HFF-Myc (cell line): ENCODE results near the gene NEK3.
"Not testable (repeated sequence)": the region's sequence is repeated elsewhere in the genome, so short reads cannot be mapped to it uniquely, and the experiment has no call there.

Source experiments
- DNase-seq: peaks from one replicate; pipeline ENCODE4 v3.0.0-alpha.2; 2011; ENCODE audit warnings: low read depth; ENCODE audit errors: extremely low read depth
- H3K4me3 ChIP-seq: replicated peaks from 2 replicates; pipeline ENCODE4 v1.5.1; 2011; ENCODE audit warnings: low read depth, mild to moderate bottlenecking, control low read depth, low read length
- TF ChIP-seq, protein P1 (sequence below): IDR thresholded peaks from 2 replicates; pipeline ENCODE4 v1.5.1; 2012; ENCODE audit warnings: mild to moderate bottlenecking, low read depth, low read length, control low read depth; ENCODE audit errors: missing control alignments

The NEK3 gene

DNA sequence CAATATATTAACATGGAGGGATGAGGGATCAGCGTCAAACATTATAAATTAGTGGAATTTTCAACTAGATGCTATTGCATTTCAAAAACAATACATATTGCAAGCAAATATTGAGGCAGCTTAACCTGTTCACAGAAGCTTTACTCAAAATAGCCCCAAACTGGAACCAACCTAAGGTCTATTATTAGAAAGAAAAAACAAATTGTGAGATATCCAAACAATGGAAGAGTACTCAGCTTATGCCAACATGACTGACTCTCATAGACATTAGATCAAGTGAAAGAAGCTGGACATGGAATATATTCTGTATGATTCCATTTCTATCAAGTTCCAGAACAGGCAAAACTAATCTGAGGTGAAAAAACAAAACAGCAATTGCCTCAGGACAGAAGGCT lies 27.6 kb upstream of the NEK3 start:
- TF ChIP-seq, protein P1, sequence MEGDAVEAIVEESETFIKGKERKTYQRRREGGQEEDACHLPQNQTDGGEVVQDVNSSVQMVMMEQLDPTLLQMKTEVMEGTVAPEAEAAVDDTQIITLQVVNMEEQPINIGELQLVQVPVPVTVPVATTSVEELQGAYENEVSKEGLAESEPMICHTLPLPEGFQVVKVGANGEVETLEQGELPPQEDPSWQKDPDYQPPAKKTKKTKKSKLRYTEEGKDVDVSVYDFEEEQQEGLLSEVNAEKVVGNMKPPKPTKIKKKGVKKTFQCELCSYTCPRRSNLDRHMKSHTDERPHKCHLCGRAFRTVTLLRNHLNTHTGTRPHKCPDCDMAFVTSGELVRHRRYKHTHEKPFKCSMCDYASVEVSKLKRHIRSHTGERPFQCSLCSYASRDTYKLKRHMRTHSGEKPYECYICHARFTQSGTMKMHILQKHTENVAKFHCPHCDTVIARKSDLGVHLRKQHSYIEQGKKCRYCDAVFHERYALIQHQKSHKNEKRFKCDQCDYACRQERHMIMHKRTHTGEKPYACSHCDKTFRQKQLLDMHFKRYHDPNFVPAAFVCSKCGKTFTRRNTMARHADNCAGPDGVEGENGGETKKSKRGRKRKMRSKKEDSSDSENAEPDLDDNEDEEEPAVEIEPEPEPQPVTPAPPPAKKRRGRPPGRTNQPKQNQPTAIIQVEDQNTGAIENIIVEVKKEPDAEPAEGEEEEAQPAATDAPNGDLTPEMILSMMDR, result no peak
- H3K4me3 ChIP-seq, result no peak overlapping the region
- DNase-seq, result no peak

- DNase-seq, H3K4me3 ChIP-seq: not testable (repeated sequence)
These were observed 22.0 kb upstream of the NEK3 start for GRCh38 chr13:52181316-52181954.

- H3K4me3 ChIP-seq, result no peak overlapping the region
- TF ChIP-seq, protein P1, result no peak
- no peak for DNase-seq
These were observed 20.5 kb upstream of the NEK3 start for GRCh38 chr13:52179925-52180324.

GRCh38 chr13:52177276-52177675 lies 17.9 kb upstream of the NEK3 start:
- no peak overlapping the region for H3K4me3 ChIP-seq
- TF ChIP-seq, protein P1, result no peak
- no peak for DNase-seq

GRCh38 chr13:52173970-52174369 lies 14.6 kb upstream of the NEK3 start:
- not testable (repeated sequence) for H3K4me3 ChIP-seq, DNase-seq

DNA sequence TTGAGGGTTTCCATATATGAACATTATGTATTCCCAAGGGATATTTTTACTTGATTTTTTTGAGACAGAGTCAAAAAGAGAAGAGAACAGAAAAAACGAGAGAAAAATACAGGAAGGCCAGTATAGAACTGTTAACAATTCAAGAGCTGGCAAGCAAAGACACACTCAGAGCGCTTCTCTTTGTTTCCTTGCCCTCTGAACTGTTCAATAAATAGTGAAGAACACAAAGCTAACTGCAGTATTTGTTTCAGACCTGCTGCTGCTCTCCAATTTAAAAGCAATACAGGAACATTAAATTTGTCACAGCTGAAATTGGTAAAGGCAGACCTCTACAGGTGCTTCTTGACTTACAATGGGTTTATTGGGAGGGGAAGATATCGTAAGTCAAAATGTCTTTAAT lies 14.0 kb upstream of the NEK3 start:
- no peak overlapping the region for H3K4me3 ChIP-seq
- no peak for DNase-seq
- TF ChIP-seq, protein P1, result no peak

DNA sequence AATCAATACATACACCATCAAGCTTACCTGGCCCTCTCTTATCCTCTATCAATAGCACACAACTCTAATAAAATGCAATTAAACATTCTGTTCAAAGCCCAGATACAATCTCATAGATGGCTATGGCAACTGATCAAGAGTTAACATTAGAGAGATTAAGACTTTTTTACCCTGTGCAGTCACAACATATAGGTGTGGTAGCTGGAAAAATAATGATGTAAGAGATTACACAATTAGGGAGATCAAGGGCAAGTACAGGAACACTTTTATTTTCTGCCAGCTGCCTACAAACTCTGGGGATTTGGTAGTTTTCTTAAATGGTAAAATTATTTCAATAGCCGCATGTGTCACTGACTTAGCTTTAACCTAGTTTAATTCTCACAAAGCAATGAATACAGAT lies 12.3 kb upstream of the NEK3 start:
- DNase-seq, H3K4me3 ChIP-seq: not testable (repeated sequence)

GRCh38 chr13:52170828-52171391 lies 11.5 kb upstream of the NEK3 start:
- H3K4me3 ChIP-seq, DNase-seq: not testable (repeated sequence)

DNA sequence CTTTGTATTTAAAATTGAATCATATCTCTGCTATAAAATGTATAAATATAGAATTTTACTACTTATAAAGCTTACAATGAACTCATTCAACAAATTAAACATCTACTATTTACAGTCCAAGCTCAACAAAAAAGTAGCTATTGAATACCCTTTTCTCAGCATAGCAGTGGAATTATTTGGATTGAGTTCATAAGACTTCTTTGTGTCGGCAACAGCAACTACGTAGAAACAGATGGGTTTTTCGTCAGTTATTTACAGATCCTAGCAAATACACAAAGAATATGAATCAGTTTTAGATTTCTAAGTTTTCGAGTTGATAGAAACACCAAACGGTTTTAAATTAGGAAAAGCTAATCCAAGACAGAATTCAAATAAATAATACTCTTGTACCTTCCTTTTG lies 10.4 kb upstream of the NEK3 start:
- TF ChIP-seq, protein P1, result no peak
- H3K4me3 ChIP-seq, result no peak overlapping the region
- no peak for DNase-seq
